ENCODE data around the gene SMARCD2. TPM values are rescaled to one million over a fixed set of nuclear protein-coding genes. Genes with fewer than 3 reads are reported as not detected.
"Not testable (repeated sequence)": the region's sequence is repeated elsewhere in the genome, so short reads cannot be mapped to it uniquely, and the experiment has no call there.

Gene SMARCD2
- total RNA-seq, 2 donors from 2014 or later, result 95.3 to 106 TPM

DNA sequence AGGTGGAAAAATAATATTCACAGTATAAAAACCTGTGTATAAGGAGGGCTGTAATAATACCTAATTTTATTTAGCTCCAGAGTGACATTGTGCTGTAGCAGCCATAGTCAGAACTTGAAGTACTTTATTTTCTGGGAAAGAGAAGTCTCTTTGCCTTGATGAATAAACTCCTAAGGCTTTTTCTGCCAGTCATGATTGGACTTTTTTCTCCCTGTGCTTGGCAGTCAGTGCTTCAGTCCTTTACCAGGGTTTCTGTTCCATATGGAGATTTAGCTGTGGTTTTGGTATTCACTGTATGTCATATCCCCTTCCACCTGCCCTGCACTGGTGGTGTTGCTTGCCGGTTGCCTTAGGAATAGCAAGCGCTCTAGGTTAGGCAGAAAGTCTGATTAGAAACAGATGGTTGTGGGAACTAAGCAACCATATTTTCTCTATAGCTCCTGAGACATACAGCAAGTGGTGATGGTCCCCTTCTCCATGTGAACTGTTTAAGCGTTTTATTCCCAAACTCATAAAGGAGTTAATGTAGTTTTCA is 43.8 kb downstream of the SMARCD2 start:
- H3K27ac Mint-ChIP-seq, result no peak overlapping the region
- ATAC-seq (no peak), DNase-seq (no peak)
- H3K4me3 Mint-ChIP-seq, result no peak overlapping the region
- H3K4me1 Mint-ChIP-seq, result peaks cover 5% of the 10 kb centered on the region
- peaks cover 12% of the 10 kb centered on the region for H3K36me3 Mint-ChIP-seq (ENCODE audit: low read depth)
- H3K9me3 ChIP-seq (ENCODE audit: control insufficient read depth, low read length, poor library complexity, severe bottlenecking), result no peaks in the 10 kb centered on the region
- H3K27me3 Mint-ChIP-seq, result no peaks in the 10 kb centered on the region

DNA sequence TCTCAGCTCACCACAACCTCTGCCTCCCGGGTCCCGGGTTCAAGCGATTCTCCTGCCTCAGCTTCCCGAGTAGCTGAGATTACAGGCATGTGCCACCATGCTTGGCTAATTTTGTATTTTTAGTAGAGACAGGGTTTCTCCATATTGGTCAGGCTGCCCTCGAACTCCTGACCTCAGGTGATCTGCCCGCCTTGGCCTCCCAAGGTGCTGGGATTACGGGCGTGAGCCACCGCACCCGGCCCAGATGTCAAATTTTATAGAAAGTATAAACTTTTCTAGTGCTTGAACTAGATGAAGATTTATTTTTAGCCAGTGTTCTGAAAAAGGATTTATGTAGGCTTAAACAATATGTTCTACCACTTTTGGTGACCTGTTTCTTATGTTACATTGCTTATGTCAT is 46.1 kb downstream of the SMARCD2 start:
- not testable (repeated sequence) for ATAC-seq; H3K27ac Mint-ChIP-seq; DNase-seq; H3K27me3 Mint-ChIP-seq; H3K9me3 ChIP-seq (ENCODE audit: control insufficient read depth, low read length, poor library complexity, severe bottlenecking); H3K4me1 Mint-ChIP-seq; H3K4me3 Mint-ChIP-seq
- peaks cover 16% of the 10 kb centered on the region for H3K36me3 Mint-ChIP-seq (ENCODE audit: low read depth)

DNA sequence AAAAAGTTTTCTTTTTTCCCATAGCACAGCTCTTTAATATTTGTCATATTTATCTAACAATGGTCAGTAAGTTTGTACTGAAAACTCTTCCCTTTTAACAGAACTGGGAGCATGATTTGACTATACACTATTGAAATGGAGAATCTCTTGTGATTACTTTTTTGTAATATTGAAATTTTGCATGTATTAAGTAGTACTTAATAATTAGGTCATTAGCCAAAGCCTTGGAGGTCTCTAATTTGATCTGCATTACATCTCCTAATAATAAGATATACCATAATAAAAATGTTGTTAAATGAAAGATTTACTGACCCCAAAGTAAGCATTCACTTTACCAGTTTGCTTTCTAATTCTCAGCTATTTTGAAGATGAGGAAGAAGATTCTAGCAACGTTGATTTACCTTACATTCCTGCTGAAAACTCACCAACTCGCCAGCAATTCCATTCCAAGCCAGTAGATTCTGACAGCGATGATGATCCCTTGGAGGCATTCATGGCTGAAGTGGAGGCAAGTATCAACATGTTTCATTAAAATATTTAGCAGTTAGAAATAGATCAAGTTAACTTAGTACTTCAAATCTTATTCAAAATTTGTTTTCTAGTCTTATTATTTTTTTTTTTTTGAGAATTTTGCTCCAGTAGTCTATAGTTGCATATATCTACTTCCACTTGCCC is 50.3 kb downstream of the SMARCD2 start:
- H3K4me3 Mint-ChIP-seq, result no peak overlapping the region
- H3K36me3 Mint-ChIP-seq (ENCODE audit: low read depth), result peaks cover 11% of the 10 kb centered on the region
- no peaks in the 10 kb centered on the region for H3K27me3 Mint-ChIP-seq
- DNase-seq (no peak), ATAC-seq (no peak)
- no peak overlapping the region for H3K27ac Mint-ChIP-seq
- no peaks in the 10 kb centered on the region for H3K9me3 ChIP-seq (ENCODE audit: control insufficient read depth, low read length, poor library complexity, severe bottlenecking)
- H3K4me1 Mint-ChIP-seq, result peaks cover 5% of the 10 kb centered on the region

DNA sequence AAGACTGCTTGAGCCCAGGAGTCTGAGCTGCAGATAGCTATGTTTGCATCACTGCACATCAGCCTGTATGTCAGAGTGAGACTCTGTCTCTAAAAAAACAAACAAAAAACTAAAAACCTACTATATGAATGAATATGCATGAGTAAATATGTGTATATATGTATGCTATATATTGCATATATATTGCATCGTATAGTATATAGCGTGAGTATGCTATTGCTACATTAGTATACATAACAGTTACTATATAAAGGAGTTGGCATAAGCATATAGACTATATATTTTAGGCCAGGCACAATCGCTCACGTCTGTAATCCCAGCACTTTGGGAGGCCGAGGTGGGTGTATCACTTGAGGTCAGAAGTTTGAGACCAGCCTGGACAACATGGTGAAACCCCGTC is 52.4 kb downstream of the SMARCD2 start:
- no peak overlapping the region for H3K27ac Mint-ChIP-seq
- H3K36me3 Mint-ChIP-seq (ENCODE audit: low read depth), result peaks cover 9% of the 10 kb centered on the region
- no peaks in the 10 kb centered on the region for H3K9me3 ChIP-seq (ENCODE audit: control insufficient read depth, low read length, poor library complexity, severe bottlenecking)
- H3K4me1 Mint-ChIP-seq, result peaks cover 5% of the 10 kb centered on the region
- no peaks in the 10 kb centered on the region for H3K27me3 Mint-ChIP-seq
- no peak for ATAC-seq
- no peak for DNase-seq
- H3K4me3 Mint-ChIP-seq, result no peak overlapping the region

DNA sequence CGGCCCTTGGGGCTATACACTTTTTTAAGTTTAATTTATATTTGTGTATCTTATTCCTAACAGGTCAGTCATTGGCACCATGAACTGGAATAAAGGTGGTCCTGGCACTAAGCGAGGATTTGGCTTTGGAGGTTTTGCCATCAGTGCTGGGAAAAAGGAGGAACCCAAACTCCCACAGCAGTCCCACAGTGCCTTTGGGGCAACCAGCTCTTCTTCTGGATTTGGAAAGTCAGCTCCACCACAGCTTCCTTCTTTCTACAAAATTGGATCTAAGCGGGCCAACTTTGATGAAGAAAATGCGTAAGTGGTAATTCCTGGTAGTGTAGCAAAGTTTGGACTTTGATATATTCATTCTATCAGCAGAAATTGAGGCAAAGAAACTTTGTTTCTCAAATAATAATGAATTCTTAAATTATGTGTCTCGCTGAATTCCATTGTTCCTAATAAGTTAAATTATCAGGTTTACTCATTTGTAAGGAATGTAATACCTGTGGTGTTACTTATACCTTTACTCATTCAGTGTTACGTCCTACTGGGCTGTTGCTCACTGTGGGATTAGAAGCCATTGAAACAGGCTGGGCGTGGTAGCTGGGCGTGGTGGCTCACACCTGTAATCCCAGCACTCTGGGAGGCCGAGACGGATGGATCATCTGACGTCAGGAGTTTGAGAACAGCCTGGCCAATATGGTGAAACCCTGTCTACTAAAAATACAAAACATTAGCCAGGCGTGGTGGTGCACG is 55.3 kb downstream of the SMARCD2 start:
- H3K27ac Mint-ChIP-seq, result no peak overlapping the region

DNA sequence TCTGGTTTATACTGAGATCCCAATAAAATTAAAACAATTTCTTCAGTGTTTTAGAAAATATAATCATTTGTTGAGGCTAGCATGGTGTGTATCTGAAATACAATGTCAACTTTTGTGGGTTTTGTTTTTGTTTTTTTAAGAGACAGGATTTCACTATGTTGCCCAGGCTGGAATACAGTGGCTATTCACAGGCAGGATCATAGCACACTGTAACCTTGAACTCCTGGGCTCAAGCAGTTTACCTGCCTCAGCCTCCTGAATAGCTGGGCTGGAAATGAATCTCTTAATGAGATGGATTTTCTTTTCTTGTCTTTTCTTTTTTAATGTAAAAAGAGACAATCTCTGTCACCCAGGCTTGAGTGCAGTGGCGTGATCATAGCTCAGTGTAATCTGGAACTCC is 56.4 kb downstream of the SMARCD2 start:
- Mint-ChIP-seq H3K36me3 (ENCODE audit: low read depth) (peaks cover 10% of the 10 kb centered on the region), H3K27ac (peak overlapping the region; percentile 49), H3K27me3 (no peaks in the 10 kb centered on the region), H3K4me3 (no peak overlapping the region), H3K4me1 (peaks cover 19% of the 10 kb centered on the region)
- no peak for ATAC-seq
- H3K9me3 ChIP-seq (ENCODE audit: control insufficient read depth, low read length, poor library complexity, severe bottlenecking), result no peaks in the 10 kb centered on the region
- no peak for DNase-seq

More for the DNA sequence above, 55.3 kb downstream of the SMARCD2 start:
- ATAC-seq, result no peak
- Mint-ChIP-seq H3K4me3 (no peak overlapping the region), H3K27me3 (no peaks in the 10 kb centered on the region), H3K4me1 (peaks cover 14% of the 10 kb centered on the region), H3K36me3 (ENCODE audit: low read depth) (peaks cover 10% of the 10 kb centered on the region)
- no peak for DNase-seq
- no peaks in the 10 kb centered on the region for H3K9me3 ChIP-seq (ENCODE audit: control insufficient read depth, low read length, poor library complexity, severe bottlenecking)

DNA sequence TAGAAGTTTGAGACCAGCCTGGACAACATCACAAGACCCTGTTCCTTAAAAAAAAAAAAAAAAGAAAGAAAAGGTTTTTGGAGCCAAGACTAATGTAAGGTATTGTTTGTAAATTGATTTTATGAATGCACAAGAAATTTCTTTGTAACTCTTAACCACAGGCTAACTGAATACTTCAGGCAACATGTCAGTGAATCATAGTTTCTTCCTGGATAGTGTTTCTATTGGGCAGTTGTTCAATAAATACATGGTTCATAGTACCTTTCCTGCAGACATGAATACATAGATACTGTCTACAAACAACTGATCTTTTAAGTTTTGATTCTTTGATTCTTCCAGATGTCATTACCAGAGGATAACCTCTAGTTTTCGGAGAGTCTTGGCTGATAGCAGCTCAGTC is 56.9 kb downstream of the SMARCD2 start:
- no peaks in the 10 kb centered on the region for H3K9me3 ChIP-seq (ENCODE audit: control insufficient read depth, low read length, poor library complexity, severe bottlenecking)
- Mint-ChIP-seq H3K4me3 (no peak overlapping the region), H3K4me1 (peaks cover 24% of the 10 kb centered on the region), H3K36me3 (ENCODE audit: low read depth) (peaks cover 10% of the 10 kb centered on the region), H3K27ac (peak overlapping the region; percentile 49), H3K27me3 (no peaks in the 10 kb centered on the region)
- ATAC-seq (no peak), DNase-seq (no peak)

DNA sequence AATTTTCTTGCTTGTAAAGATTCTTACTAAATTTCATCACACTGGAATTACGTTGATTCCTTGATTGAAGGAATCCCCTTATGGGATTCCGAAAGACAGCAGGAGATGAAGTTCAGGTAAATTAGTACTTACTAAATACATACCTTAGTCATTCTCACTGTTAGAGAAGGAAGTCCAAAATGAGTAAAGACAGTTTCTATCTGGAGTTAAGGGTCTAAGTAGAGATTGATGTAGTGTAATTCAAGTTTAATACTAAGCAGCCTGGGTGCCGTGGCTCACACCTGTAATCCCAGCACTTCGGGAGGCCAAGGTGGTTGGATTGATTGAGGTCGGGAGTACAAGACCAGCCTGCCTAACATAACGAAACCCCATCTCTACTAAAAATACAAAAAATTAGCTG is 59.0 kb downstream of the SMARCD2 start:
- DNase-seq (no peak), ATAC-seq (no peak)
- Mint-ChIP-seq H3K36me3 (ENCODE audit: low read depth) (peaks cover 13% of the 10 kb centered on the region), H3K4me3 (no peak overlapping the region), H3K27me3 (no peaks in the 10 kb centered on the region), H3K4me1 (peaks cover 34% of the 10 kb centered on the region), H3K27ac (peak overlapping the region; percentile 72)
- no peaks in the 10 kb centered on the region for H3K9me3 ChIP-seq (ENCODE audit: control insufficient read depth, low read length, poor library complexity, severe bottlenecking)

Other genes with a start within 250 kb of the SMARCD2 start
- gene TACO1, start 241.8 kb downstream of the SMARCD2 start, total RNA-seq, result 10 to 100 TPM; 11.0 to 11.8 TPM
- gene MAP3K3, start 220.3 kb downstream of the SMARCD2 start, total RNA-seq, result 10 to 100 TPM; 74.1 to 85.0 TPM
- gene LIMD2, start 142.6 kb downstream of the SMARCD2 start, total RNA-seq, result 100 to 1,000 TPM; 451 to 473 TPM
- 10 to 100 TPM; 44.5 to 50.2 TPM for gene STRADA, start 100.9 kb downstream of the SMARCD2 start, total RNA-seq
- 10 to 100 TPM; 32.6 to 33.5 TPM for gene CCDC47, start 69.1 kb downstream of the SMARCD2 start, total RNA-seq
- 10 to 100 TPM; 81.6 to 93.6 TPM for gene DDX42, start 68.5 kb downstream of the SMARCD2 start, total RNA-seq
- gene PSMC5, start 15.3 kb downstream of the SMARCD2 start, total RNA-seq, result 10 to 100 TPM; 83.5 to 92.2 TPM
- 10 to 100 TPM; 44.2 to 54.3 TPM for gene FTSJ3, start 15.0 kb downstream of the SMARCD2 start, total RNA-seq
- gene CSH2, start 31.0 kb upstream of the SMARCD2 start, total RNA-seq, result 1 to 10 TPM; 3.6 to 4.0 TPM
- not detected for gene GH2, start 39.3 kb upstream of the SMARCD2 start, total RNA-seq
- gene CSH1, start 53.9 kb upstream of the SMARCD2 start, total RNA-seq, result 10 to 100 TPM in 1 of 2 donors, 1 to 10 TPM in 1; 9.9 to 11.3 TPM
- not detected for gene CSHL1, start 68.6 kb upstream of the SMARCD2 start, total RNA-seq
- gene GH1, start 76.2 kb upstream of the SMARCD2 start, total RNA-seq, result not detected
- gene CD79B, start 89.6 kb upstream of the SMARCD2 start, total RNA-seq, result 10 to 100 TPM; 19.5 to 31.1 TPM
- gene SCN4A, start 130.2 kb upstream of the SMARCD2 start, total RNA-seq, result under 1 TPM; 0.02 to 0.16 TPM
- gene PRR29, start 155.7 kb upstream of the SMARCD2 start, total RNA-seq, result 1 to 10 TPM; 1.7 to 3.3 TPM
- 100 to 1,000 TPM; 113 to 115 TPM for gene ICAM2, start 177.9 kb upstream of the SMARCD2 start, total RNA-seq

Measured in T-helper 17 cell (primary cell).